HepG2 (cell line): Measurements from ENCODE around the gene SNX11. TPM values are rescaled to one million over a fixed set of nuclear protein-coding genes. Genes with fewer than 3 reads are reported as not detected.

Experiments
- FOSL2 ChIP-seq: sonication (generic); formaldehyde crosslinking; IDR thresholded peaks from 2 replicates; pipeline ENCODE4 v1.4.0; 2020; ENCODE audit warnings: missing genetic modification reagents
- FOXA3 ChIP-seq: IDR thresholded peaks from 2 replicates; pipeline ENCODE4 v1.6.1; 2016; ENCODE audit warnings: missing genetic modification reagents, missing compliant biosample characterization
- FOXK1 ChIP-seq: sonication (generic); formaldehyde crosslinking; IDR thresholded peaks from 2 replicates; pipeline ENCODE4 v1.4.0; 2020; ENCODE audit warnings: low read depth, missing genetic modification reagents, borderline replicate concordance
- MEIS1 ChIP-seq: sonication (generic); formaldehyde crosslinking; IDR thresholded peaks from 2 replicates; pipeline ENCODE4 v1.9.0; 2021; ENCODE audit warnings: mild to moderate bottlenecking, missing genetic modification reagents, moderate library complexity, borderline replicate concordance
- MEIS2 ChIP-seq: sonication (generic); formaldehyde crosslinking; IDR thresholded peaks from 2 replicates; pipeline ENCODE4 v1.9.0; 2021; ENCODE audit warnings: mild to moderate bottlenecking, missing genetic modification reagents
- NR2C2 ChIP-seq: sonication (generic); formaldehyde crosslinking; IDR thresholded peaks from 2 replicates; pipeline ENCODE4 v1.4.0; 2020; ENCODE audit warnings: missing genetic modification reagents, mild to moderate bottlenecking, moderate library complexity, borderline replicate concordance
- PPARG ChIP-seq: conservative IDR thresholded peaks from 2 replicates; pipeline ENCODE4 v1.6.1; 2016; ENCODE audit warnings: missing biosample characterization, missing genetic modification reagents
- PRDM15 ChIP-seq: sonication (generic); formaldehyde crosslinking; IDR thresholded peaks from 2 replicates; pipeline ENCODE4 v1.4.0; 2020; ENCODE audit warnings: missing genetic modification reagents
- RFX3 ChIP-seq: IDR thresholded peaks from 2 replicates; pipeline ENCODE4 v1.6.1; 2016; ENCODE audit warnings: missing biosample characterization, missing genetic modification reagents
- TAF1 ChIP-seq: sonication (generic); formaldehyde crosslinking; IDR thresholded peaks from 2 replicates; pipeline ENCODE4 v1.4.0; 2020; ENCODE audit warnings: missing genetic modification reagents
- TFDP2 ChIP-seq: sonication (generic); formaldehyde crosslinking; IDR thresholded peaks from 2 replicates; pipeline ENCODE4 v1.4.0; 2020; ENCODE audit warnings: missing genetic modification reagents
- ZMAT3 ChIP-seq: sonication (generic); formaldehyde crosslinking; conservative IDR thresholded peaks from 2 replicates; pipeline ENCODE4 v1.7.0; 2021; ENCODE audit warnings: missing genetic modification reagents
- ZNF138 ChIP-seq: sonication (generic); formaldehyde crosslinking; IDR thresholded peaks from 2 replicates; pipeline ENCODE4 v1.5.0; 2020; ENCODE audit warnings: mild to moderate bottlenecking, low read depth, missing genetic modification reagents
- ZNF235 ChIP-seq: sonication (generic); formaldehyde crosslinking; IDR thresholded peaks from 2 replicates; pipeline ENCODE4 v1.8.1; 2023; ENCODE audit warnings: mild to moderate bottlenecking, missing genetic modification reagents, borderline replicate concordance
- ZNF552 ChIP-seq: sonication (generic); formaldehyde crosslinking; IDR thresholded peaks from 2 replicates; pipeline ENCODE4 v1.9.0; 2022; ENCODE audit warnings: missing genetic modification reagents, mild to moderate bottlenecking, borderline replicate concordance
- polyA plus RNA-seq, 8 experiments: library from polyadenylated mRNA; depleted of rRNA in 3 of 8; stranded (reverse) in 7 of 8; unstranded in 1 of 8; fragments of >200 nt; fragmentation: Illumina TruSeq in 4 of 8; extraction: Trizol in 4 of 8; gene quantifications; 2 replicates each; pipeline versions ENCODE4 v1.2.1 to v1.2.3, GENCODE V29; 2011 to 2016; ENCODE audit warnings: low read depth in 4 of 8, missing spikeins in 1 of 8, mixed read lengths in 1 of 8; ENCODE audit not compliant: insufficient read depth in 1 of 8
- total RNA-seq, 5 experiments: library from RNA; depleted of rRNA; stranded (reverse); fragments of >200 nt; fragmentation: Illumina TruSeq; extraction: Trizol; gene quantifications; 2 replicates each; pipeline ENCODE4 v1.2.3, GENCODE V29; 2016; ENCODE audit warnings: low read depth in 1 of 5

SNX11 gene
- total and polyA plus RNA-seq, 2 of the 13 experiments (the other 11 are each of a cell fraction or from before 2014, with no cell fraction given) = 12.9 to 14.0 TPM

GRCh38 chr17:48107137-48108055, at the start of gene SNX11 (continued):
- TF ChIP-seq FOSL2 = no peak; the same call in 1 of the 2 replicates
- TF ChIP-seq ZMAT3 (CRISPR knock-in tag) = peak; percentile 65
- peak; percentile 75 for TF ChIP-seq FOXK1
- peak; percentile 85 for TF ChIP-seq TAF1 (CRISPR knock-in tag)
- peak; percentile 83; the same call in 1 of the 2 replicates for TF ChIP-seq ZNF138
- TF ChIP-seq ZNF552 (CRISPR knock-in tag) = 0 out of 2 replicates have a peak, but pooled peaks have one; percentile 27
- TF ChIP-seq MEIS1 (CRISPR knock-in tag) = no peak
- peak; percentile 93; the same call in 1 of the 2 replicates for TF ChIP-seq ZNF235 (CRISPR knock-in tag)
- peak; percentile 15; the same call in 1 of the 2 replicates for TF ChIP-seq FOXA3 (CRISPR knock-in tag)
- peak; percentile 47 for TF ChIP-seq PRDM15 (CRISPR knock-in tag)
- TF ChIP-seq RFX3 (CRISPR knock-in tag) = no peak
- TF ChIP-seq PPARG (CRISPR knock-in tag) = peak; percentile 49
- TF ChIP-seq MEIS2 = peak; percentile 45
- TF ChIP-seq TFDP2 (CRISPR knock-in tag) = peak; percentile 67; the same call in 1 of the 2 replicates
- TF ChIP-seq NR2C2 (CRISPR knock-in tag) = peak; percentile 99
